Activated T-helper 2 cell treated with anti-CD3 and anti-CD28 coated beads, Interferon-gamma antibody, Interleukin-2, Interleukin-4, amounts not matched to agents 10 μg/mL and 5 μg/mL and 100 μg/mL, durations not matched to agents 14 hours and 24 hours and 36 hours (primary cell): ENCODE data around the gene SLC9B2. TPM values are rescaled to one million over a fixed set of nuclear protein-coding genes. Genes with fewer than 3 reads are reported as not detected.

Experiments
- DNase-seq: peaks from one replicate; pipeline ENCODE4 v3.0.0; 2021; ENCODE audit warnings: low spot score
- H3K27ac Mint-ChIP-seq: one replicate; pipeline ENCODE4 v1.8.0; 2021; ENCODE audit warnings: mixed read lengths
- H3K27me3 Mint-ChIP-seq: one replicate; pipeline ENCODE4 v1.8.0; 2021; ENCODE audit warnings: low read depth, mixed read lengths
- H3K36me3 Mint-ChIP-seq: one replicate; pipeline ENCODE4 v1.8.0; 2021; ENCODE audit warnings: low read depth, mixed read lengths
- H3K4me1 Mint-ChIP-seq: one replicate; pipeline ENCODE4 v1.8.0; 2021; ENCODE audit warnings: low read depth, mixed read lengths
- H3K4me3 Mint-ChIP-seq: one replicate; pipeline ENCODE4 v1.8.0; 2021; ENCODE audit warnings: low read depth, mild to moderate bottlenecking, moderate library complexity, mixed read lengths
- H3K9me3 Mint-ChIP-seq: one replicate; pipeline ENCODE4 v1.8.0; 2021; ENCODE audit warnings: mixed read lengths
- intact Hi-C: fragments of 100-400 bp; cut with micrococcal nuclease; formaldehyde crosslinking; loops from one replicate; pipeline ENCODE4 v1.15.1; 2023
- total RNA-seq: library from RNA; stranded (reverse); gene quantifications from 2 replicates; pipeline ENCODE4 v1.2.3, GENCODE V29; 2022

SLC9B2 gene
- total RNA-seq, 1 donor from 2014 or later = 37.9 TPM

DNA sequence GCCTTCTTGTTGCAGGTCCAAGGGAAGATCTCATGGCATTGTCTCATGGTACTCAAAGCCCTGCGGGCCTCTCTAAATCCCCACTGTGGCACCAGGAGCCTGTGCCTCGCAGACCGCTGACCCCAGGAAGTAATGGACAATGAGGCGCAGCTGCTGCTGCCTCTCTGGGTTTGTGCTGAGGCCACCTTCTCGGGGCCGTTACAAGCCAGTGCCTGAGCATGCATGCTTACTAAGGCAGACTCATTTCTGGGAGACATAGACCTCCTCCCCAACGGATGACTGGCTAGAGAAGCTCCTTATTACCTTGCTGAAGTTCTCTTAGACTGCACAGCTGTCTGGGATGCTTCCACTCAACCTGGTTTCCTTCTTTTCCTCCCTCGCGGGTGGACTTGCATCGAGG, 21.8 kb upstream of the SLC9B2 start:
- Mint-ChIP-seq H3K4me3 (no peak overlapping the region), H3K4me1 (peaks cover 20% of the 10 kb centered on the region), H3K36me3 (no peaks in the 10 kb centered on the region), H3K27ac (no peak overlapping the region), H3K27me3 (no peaks in the 10 kb centered on the region), H3K9me3 (no peaks in the 10 kb centered on the region)
- intact Hi-C loops = loop anchor here (2.0 to 5.0 kb wide), 4 partner anchors 52 to 751 kb away; partner anchors contain the start of genes CISD2, MANBA and SLC39A8
- no peak for DNase-seq

GRCh38 chr4:103097112-103097511, 20.6 kb upstream of the SLC9B2 start:
- no peak overlapping the region for H3K4me3 Mint-ChIP-seq
- H3K27me3 Mint-ChIP-seq = no peaks in the 10 kb centered on the region
- H3K36me3 Mint-ChIP-seq = no peaks in the 10 kb centered on the region
- H3K4me1 Mint-ChIP-seq = peaks cover 30% of the 10 kb centered on the region
- H3K27ac Mint-ChIP-seq = no peak overlapping the region
- no peaks in the 10 kb centered on the region for H3K9me3 Mint-ChIP-seq
- intact Hi-C loops = loop anchor here (5.0 kb wide), 2 partner anchors 335 to 750 kb away; partner anchors contain the start of genes MANBA and SLC39A8
- DNase-seq = no peak

DNA sequence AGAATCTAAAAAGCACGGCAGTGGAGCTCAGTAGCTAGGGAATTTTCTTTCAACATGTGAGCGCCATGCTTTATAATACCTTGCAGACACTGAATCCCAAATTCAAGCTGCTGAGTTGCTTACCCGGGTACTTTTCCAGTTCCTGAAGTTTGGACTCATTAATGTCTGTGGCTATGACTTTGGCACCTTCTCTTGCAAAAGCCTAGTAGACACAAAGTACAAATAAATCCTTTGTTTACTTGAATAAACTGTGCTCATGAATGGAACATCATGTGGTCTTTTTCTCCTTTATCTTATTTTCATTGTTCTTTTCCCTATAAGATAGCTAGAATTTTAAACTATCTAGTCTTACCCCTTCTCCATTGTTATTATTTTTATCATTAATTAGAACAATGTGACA, 18.5 kb upstream of the SLC9B2 start:
- H3K27me3 Mint-ChIP-seq = no peaks in the 10 kb centered on the region
- H3K4me3 Mint-ChIP-seq = no peak overlapping the region
- H3K4me1 Mint-ChIP-seq = peaks cover 35% of the 10 kb centered on the region
- peaks cover 8% of the 10 kb centered on the region for H3K36me3 Mint-ChIP-seq
- no peak overlapping the region for H3K27ac Mint-ChIP-seq
- DNase-seq = no peak
- H3K9me3 Mint-ChIP-seq = no peaks in the 10 kb centered on the region
- intact Hi-C loops = loop anchor here (5.0 kb wide), 2 partner anchors 333 to 748 kb away; partner anchors contain the start of genes MANBA and SLC39A8

GRCh38 chr4:103092245-103092644, 15.7 kb upstream of the SLC9B2 start:
- intact Hi-C loops = loop anchor here (2.0 to 5.0 kb wide), 3 partner anchors 265 to 645 kb away; partner anchors contain the start of gene UBE2D3
- H3K27ac Mint-ChIP-seq = peak overlapping the region; percentile 46
- H3K9me3 Mint-ChIP-seq = no peaks in the 10 kb centered on the region

DNA sequence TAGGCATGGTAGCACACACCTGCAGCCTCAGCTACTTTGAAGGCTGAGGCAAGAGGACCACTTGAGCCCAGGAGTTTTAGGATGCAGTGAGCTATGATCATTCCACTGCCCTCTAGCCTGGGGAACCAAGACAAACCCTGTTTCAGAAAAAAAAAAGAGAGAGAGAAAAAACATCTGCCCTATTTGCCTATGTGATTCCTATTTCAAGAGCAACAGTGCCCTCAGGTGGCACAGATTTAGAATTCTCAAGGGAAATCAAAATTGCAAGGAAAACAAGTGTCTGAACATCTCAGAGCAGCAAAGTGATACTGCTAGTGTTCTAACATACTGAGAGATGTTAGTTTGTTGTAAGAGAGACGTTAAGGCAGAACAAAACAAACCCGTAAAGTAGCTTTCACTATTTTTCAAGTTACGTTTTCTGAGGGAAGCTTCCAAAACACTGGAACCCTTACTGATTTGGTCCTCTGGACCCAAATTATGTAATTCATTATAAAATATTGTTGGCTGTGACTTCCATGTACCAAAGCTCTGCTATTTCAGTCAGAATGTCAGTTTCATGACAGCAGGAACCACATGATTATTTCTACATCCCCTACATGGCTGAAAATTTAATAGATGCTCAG, 15.2 kb upstream of the SLC9B2 start:
- Mint-ChIP-seq H3K27ac (peak overlapping the region; percentile 65), H3K36me3 (peaks cover 22% of the 10 kb centered on the region), H3K4me1 (peaks cover 24% of the 10 kb centered on the region), H3K9me3 (no peaks in the 10 kb centered on the region), H3K4me3 (peak overlapping the region; percentile 54), H3K27me3 (no peaks in the 10 kb centered on the region)
- peak; percentile 33 for DNase-seq
- intact Hi-C loops = loop anchor here (1.0 to 5.0 kb wide), 5 partner anchors 45 to 661 kb away; partner anchors contain the start of gene UBE2D3

More at GRCh38 chr4:103092245-103092644, 15.7 kb upstream of the SLC9B2 start:
- peak overlapping the region; percentile 33 for H3K4me3 Mint-ChIP-seq
- DNase-seq = no peak
- H3K4me1 Mint-ChIP-seq = peaks cover 24% of the 10 kb centered on the region
- H3K27me3 Mint-ChIP-seq = no peaks in the 10 kb centered on the region
- peaks cover 17% of the 10 kb centered on the region for H3K36me3 Mint-ChIP-seq

DNA sequence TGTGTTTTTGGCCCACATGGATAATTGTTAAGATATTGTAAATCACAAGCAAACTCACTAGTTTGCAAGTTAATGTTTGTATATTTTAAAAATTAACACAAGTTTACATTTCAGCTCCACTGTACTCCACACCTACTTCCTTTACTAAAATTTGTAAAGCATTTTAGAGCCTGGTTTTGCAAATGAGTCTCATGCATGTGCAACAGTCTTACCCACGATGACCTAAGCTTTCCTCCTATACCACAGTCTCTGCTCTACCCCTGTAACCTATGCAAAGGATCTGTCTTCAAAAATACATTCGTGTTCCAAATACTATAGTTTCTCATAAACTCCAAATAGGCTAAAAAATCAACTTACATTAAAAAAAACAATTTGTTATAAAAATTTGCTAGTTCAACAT, 12.9 kb upstream of the SLC9B2 start:
- intact Hi-C loops = no loop called here
- no peak overlapping the region for H3K4me3 Mint-ChIP-seq
- peaks cover 24% of the 10 kb centered on the region for H3K4me1 Mint-ChIP-seq
- H3K36me3 Mint-ChIP-seq = peaks cover 28% of the 10 kb centered on the region
- H3K9me3 Mint-ChIP-seq = no peaks in the 10 kb centered on the region
- no peak overlapping the region for H3K27ac Mint-ChIP-seq
- DNase-seq = no peak
- no peaks in the 10 kb centered on the region for H3K27me3 Mint-ChIP-seq

DNA sequence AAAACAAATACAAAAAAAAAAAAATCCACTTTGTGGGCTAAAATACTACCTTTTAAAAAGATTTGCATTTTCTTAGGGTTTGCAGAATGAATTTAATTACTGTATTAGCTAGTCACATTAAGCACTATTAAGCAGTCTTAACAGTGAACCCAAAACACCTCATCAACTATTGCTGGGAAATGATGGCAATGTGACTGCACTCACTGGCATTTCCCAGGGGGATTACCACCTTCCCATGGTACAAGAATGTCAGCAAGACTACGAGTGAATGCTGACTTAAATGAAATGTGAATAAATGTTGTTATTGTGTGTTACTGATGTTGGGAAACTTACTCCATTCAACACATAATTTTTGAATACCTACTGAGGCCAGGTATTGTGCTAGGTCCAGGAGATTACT, 10.0 kb upstream of the SLC9B2 start:
- H3K27ac Mint-ChIP-seq = no peak overlapping the region
- intact Hi-C loops = no loop called here
- H3K9me3 Mint-ChIP-seq = no peaks in the 10 kb centered on the region
- H3K36me3 Mint-ChIP-seq = peaks cover 31% of the 10 kb centered on the region
- no peak for DNase-seq
- H3K27me3 Mint-ChIP-seq = no peaks in the 10 kb centered on the region
- H3K4me3 Mint-ChIP-seq = no peak overlapping the region
- peaks cover 8% of the 10 kb centered on the region for H3K4me1 Mint-ChIP-seq

DNA sequence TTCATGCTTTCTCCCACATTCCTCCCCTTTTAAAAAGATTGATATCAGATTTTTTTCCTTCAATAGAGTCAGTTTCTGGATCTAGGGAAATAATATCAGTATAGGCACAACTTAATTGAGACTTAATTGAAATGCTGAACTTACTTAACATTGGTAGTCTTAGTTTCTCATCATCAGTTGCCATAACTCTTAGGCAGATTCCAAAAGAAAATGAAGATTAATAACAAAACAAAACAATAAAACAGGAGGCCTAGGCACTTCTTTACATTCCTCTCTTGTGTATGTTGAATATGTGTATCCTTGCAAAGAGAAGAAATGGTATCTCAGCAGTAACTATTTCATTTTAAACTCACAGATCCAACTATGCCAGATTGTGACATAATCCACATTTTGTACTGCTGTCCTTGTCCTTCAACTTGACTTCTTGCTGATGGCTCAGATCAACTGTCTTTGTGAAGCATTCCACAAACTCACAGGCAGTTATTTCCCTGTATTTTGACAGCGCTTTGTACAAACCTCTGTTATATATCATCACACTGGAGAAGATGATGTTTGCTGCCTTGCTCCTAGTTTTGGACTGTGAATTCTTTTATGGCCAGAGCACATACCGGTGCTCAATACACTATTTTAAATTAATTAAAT, 9.1 kb upstream of the SLC9B2 start:
- Mint-ChIP-seq H3K36me3 (peaks cover 25% of the 10 kb centered on the region), H3K4me3 (no peak overlapping the region)
- intact Hi-C loops = no loop called here

DNA sequence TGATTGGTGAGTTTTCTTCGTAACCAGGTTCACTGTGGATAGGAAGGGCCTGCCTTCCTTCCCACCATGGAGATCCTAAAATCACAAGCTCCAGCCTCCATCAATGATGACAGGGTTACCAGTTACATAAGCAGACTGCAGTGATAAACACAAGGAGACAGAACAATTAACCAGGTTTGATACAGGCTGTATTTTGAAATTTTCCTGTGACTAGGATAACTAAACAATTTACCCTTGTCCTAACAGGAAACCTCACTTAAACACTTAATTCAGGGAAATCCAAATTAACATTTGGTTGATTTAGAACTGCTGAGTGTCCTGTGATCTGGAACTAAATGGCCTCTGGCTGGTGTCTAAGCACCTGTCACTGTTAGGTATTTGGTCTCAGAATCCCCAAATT, 3.1 kb upstream of the SLC9B2 start:
- H3K4me3 Mint-ChIP-seq = no peak overlapping the region
- no peaks in the 10 kb centered on the region for H3K27me3 Mint-ChIP-seq
- DNase-seq = no peak
- H3K36me3 Mint-ChIP-seq = peaks cover 22% of the 10 kb centered on the region
- H3K4me1 Mint-ChIP-seq = peaks cover 30% of the 10 kb centered on the region
- no peak overlapping the region for H3K27ac Mint-ChIP-seq
- no peaks in the 10 kb centered on the region for H3K9me3 Mint-ChIP-seq
- intact Hi-C loops = loop anchor here (5.0 kb wide), 2 partner anchors 212 to 632 kb away; partner anchors contain the start of gene CISD2

More for the DNA sequence above, 9.1 kb upstream of the SLC9B2 start:
- H3K4me1 Mint-ChIP-seq = peaks cover 6% of the 10 kb centered on the region
- no peak for DNase-seq
- no peaks in the 10 kb centered on the region for H3K27me3 Mint-ChIP-seq
- H3K9me3 Mint-ChIP-seq = no peaks in the 10 kb centered on the region
- H3K27ac Mint-ChIP-seq = no peak overlapping the region

- peak; percentile 66 for DNase-seq
- Mint-ChIP-seq H3K4me1 (peaks cover 45% of the 10 kb centered on the region), H3K9me3 (no peaks in the 10 kb centered on the region), H3K27ac (peak overlapping the region; percentile 98), H3K27me3 (no peaks in the 10 kb centered on the region), H3K36me3 (peaks cover 42% of the 10 kb centered on the region), H3K4me3 (peak overlapping the region; percentile 90)
- intact Hi-C loops = loop anchor here (1.0 to 5.0 kb wide), 6 partner anchors 23 to 731 kb away; partner anchors contain the start of genes BDH2, CISD2, SLC39A8 and SLC9B1
These were observed 441 bp downstream of the SLC9B2 start for GRCh38 chr4:103075894-103076746.

DNA sequence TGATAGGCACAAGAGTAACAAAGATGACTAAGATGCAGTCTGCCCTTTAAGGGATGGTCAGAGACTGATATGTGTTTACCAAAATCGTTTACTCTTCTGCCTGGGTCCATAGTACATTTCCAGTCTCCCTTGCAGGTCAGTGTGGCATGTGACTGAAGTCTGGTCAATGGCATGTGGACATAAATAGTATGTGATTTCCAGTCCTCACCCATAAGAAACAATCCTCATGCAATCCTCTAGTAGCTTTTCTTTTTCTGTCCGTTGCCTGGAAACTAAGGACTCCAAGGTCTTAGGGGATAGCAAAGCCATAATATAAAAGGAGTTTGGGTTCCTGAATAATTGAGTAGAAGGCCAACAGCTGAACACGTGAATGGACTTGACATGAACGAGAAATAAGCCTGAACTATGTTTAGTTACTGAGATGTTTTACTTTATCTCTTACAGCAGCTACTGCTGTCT, 1.1 kb downstream of the SLC9B2 start:
- H3K36me3 Mint-ChIP-seq = peaks cover 47% of the 10 kb centered on the region

DNA sequence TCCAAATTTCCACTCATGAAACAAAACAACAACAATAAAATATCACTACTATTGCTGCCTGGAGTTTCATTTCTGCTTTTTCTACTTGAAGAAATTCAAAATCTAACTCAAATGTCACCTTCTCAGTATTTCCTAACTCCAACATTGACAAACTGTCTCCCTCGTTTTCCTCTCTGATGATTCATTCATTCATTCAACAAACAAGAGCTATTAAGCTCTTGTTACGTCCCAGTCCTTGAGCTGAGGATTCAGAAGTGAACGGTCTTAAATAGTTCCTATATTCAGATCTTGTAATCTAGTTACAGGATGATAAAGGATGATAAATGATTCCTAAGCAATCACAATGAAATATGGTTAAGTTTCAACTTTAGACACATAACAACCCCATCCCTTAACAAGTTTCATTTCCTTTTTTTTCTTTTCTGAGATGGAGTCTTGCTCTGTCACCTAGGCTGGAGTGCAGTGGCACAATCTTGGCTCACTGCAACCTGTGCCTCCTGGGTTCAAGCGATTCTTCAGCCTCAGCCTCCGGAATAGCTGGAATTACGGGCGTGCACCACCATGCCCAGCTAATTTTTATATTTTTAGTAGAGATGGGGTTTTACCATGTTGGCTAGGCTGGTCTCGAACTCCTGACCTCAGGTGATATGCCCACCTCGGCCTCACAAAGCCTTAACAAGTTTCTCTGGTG, 1.7 kb downstream of the SLC9B2 start:
- Mint-ChIP-seq H3K9me3 (no peaks in the 10 kb centered on the region), H3K4me3 (peak overlapping the region; percentile 90), H3K4me1 (peaks cover 48% of the 10 kb centered on the region), H3K27me3 (no peaks in the 10 kb centered on the region), H3K36me3 (peaks cover 47% of the 10 kb centered on the region), H3K27ac (peak overlapping the region; percentile 98)
- no peak for DNase-seq
- intact Hi-C loops = loop anchor here (5.0 kb wide), 2 partner anchors 208 to 628 kb away; partner anchors contain the start of gene CISD2

More for the DNA sequence above, 1.1 kb downstream of the SLC9B2 start:
- no peaks in the 10 kb centered on the region for H3K27me3 Mint-ChIP-seq
- no peak for DNase-seq
- no peaks in the 10 kb centered on the region for H3K9me3 Mint-ChIP-seq
- intact Hi-C loops = loop anchor here (5.0 kb wide), 2 partner anchors 208 to 628 kb away; partner anchors contain the start of gene CISD2
- peak overlapping the region; percentile 98 for H3K27ac Mint-ChIP-seq
- H3K4me3 Mint-ChIP-seq = peak overlapping the region; percentile 90
- H3K4me1 Mint-ChIP-seq = peaks cover 48% of the 10 kb centered on the region
